GM21786 (cell line): ENCODE data around the gene ASPRV1.

Experiments
- ATAC-seq: cut with Tn5 transposase; IDR thresholded peaks from one replicate; pipeline ENCODE4 v1.9.1; 2021; ENCODE audit not compliant: unreplicated experiment

The ASPRV1 gene

DNA sequence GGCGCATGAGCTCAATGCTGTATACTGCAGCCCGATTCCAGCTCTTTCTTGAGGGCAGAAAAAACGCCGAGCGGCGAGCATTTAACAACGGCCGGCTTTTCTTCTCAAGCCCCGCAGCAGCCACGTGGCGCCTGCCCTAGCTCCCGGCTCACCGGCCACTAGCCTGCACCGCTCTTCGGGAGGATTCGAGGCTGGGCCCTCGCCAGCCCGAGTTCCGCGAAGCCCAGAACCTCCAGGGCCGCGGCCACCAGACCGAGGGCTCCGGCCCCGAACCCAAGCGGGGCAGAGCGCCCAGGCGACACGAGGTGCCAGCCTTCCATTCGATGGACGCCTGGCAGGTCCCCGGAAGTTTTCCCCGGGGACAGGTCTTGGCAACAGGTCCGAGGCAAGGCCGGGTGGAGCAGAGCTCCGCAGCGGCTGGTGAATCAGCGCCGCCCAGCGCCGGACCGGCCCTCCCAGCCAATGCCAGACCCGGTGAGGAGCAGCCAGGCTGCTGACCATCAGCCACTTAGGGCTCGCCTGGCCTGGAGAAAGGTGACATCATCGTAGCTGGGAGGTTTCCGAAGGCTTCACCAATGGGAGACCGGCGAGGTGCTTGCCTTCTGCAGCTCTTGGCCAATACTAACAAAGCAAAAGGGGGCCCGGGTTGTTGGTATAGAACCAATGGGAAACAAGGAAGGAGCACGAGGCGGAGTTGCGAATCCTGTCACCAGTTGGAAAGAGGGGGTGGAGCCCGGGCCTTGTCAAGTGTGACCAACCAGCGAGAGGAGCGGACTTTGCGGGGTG, 47.1 kb downstream of the ASPRV1 start:
- peak; percentile 89 for ATAC-seq

GRCh38 chr2:69911985-69912563, 49.4 kb downstream of the ASPRV1 start:
- no peak for ATAC-seq
